ENCODE measurements around the gene TBC1D22A.

GRCh38 chr22:46900549-46900948 lies 138.1 kb downstream of the TBC1D22A start:
- no peak for TF ChIP-seq CTCF (IDR thresholded peaks at IDR 0.05)
- TF ChIP-seq POLR2A (IDR thresholded peaks at IDR 0.05) = no peak
